ENCODE measurements around the gene NETO2. TPM values are rescaled to one million over a fixed set of nuclear protein-coding genes. Genes with fewer than 3 reads are reported as not detected.

The NETO2 gene
- polyA plus RNA-seq, 1 donor from 2014 or later: 101 TPM

DNA sequence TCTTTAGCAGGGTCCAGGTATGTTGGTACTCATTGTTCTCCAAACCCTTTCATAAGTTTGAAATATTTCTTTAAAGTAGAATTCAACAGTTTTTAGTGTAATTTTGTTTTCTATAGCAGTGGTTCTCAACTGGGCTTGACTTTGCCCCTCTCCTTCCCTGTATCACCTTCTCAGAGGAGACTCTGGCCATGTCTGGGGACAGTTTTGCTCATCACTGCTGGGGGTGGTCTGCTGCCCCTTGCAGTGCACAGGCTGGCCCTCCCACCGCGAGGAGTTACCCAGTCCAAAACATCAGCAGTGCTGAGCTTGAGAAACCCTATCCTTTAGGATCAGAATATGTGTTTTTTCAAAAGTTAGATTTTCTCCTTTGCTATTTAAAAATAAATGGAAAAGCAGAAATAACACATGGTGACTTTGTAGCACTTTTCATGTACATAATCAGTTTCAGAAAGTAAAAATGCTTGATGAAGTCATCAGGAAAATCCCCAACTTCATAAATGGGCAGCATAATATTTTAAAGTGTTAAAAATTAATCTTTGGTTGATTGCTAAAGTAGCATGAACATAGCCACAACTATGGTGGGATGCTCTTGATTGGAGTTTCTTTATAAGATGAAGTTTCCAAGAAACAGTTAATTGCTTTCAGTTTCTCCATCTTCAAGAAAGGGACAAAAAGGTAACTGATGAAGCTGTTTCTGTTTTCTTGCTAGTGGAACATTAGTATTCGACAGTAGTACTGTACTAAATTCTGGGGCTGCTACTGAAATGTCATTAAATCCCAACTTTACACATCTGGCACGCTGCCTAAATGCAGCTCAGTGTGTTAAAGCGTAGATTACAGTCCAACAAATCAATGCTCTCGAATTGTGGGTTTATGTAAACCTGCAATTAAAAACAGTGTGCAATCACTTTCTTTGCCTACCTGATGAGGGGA, 70.3 kb downstream of the NETO2 start:
- no peak overlapping the region for H3K4me2 ChIP-seq (ENCODE audit: low read length)
- no peak overlapping the region for H3K27ac ChIP-seq (ENCODE audit: low read length)
- no peak overlapping the region for H2AFZ ChIP-seq (ENCODE audit: low read depth, low read length)

GRCh38 chr16:47072158-47072557, 71.6 kb downstream of the NETO2 start:
- Histone ChIP-seq H3K27me3 (ENCODE audit: insufficient read depth, low read depth, low read length) (no peaks in the 10 kb centered on the region), H3K79me2 (replicated peaks; ENCODE audit: insufficient read depth, low read length) (no peaks in the 10 kb centered on the region), H3K4me3 (ENCODE audit: low read length) (no peak overlapping the region), H3F3A (ENCODE audit: insufficient read depth, low read length, poor library complexity, severe bottlenecking) (no peaks in the 10 kb centered on the region), H3K9me2 (ENCODE audit: insufficient read depth, low read length) (no peaks in the 10 kb centered on the region), H3K36me3 (ENCODE audit: insufficient read depth, low read length) (no peaks in the 10 kb centered on the region), H3K9me3 (ENCODE audit: low read length) (no peaks in the 10 kb centered on the region), H3K27ac (ENCODE audit: low read length) (no peak overlapping the region), H4K20me1 (ENCODE audit: insufficient read depth) (no peaks in the 10 kb centered on the region), H3K9ac (ENCODE audit: low read length) (no peak overlapping the region), H3K4me2 (ENCODE audit: low read length) (no peak overlapping the region), H2AFZ (ENCODE audit: low read depth, low read length) (no peak overlapping the region)
- TF ChIP-seq, protein P1, sequence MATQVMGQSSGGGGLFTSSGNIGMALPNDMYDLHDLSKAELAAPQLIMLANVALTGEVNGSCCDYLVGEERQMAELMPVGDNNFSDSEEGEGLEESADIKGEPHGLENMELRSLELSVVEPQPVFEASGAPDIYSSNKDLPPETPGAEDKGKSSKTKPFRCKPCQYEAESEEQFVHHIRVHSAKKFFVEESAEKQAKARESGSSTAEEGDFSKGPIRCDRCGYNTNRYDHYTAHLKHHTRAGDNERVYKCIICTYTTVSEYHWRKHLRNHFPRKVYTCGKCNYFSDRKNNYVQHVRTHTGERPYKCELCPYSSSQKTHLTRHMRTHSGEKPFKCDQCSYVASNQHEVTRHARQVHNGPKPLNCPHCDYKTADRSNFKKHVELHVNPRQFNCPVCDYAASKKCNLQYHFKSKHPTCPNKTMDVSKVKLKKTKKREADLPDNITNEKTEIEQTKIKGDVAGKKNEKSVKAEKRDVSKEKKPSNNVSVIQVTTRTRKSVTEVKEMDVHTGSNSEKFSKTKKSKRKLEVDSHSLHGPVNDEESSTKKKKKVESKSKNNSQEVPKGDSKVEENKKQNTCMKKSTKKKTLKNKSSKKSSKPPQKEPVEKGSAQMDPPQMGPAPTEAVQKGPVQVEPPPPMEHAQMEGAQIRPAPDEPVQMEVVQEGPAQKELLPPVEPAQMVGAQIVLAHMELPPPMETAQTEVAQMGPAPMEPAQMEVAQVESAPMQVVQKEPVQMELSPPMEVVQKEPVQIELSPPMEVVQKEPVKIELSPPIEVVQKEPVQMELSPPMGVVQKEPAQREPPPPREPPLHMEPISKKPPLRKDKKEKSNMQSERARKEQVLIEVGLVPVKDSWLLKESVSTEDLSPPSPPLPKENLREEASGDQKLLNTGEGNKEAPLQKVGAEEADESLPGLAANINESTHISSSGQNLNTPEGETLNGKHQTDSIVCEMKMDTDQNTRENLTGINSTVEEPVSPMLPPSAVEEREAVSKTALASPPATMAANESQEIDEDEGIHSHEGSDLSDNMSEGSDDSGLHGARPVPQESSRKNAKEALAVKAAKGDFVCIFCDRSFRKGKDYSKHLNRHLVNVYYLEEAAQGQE (IDR thresholded peaks at IDR 0.05; ENCODE audit: borderline replicate concordance): no peak
- TF ChIP-seq RAD21 (conservative IDR thresholded peaks at IDR 0.05) (no peak), MXI1 (conservative IDR thresholded peaks at IDR 0.05; ENCODE audit: poor library complexity, severe bottlenecking) (no peak)

More for the DNA sequence above, 70.3 kb downstream of the NETO2 start:
- H4K20me1 ChIP-seq (ENCODE audit: insufficient read depth): no peaks in the 10 kb centered on the region
- H3K36me3 ChIP-seq (ENCODE audit: insufficient read depth, low read length): no peaks in the 10 kb centered on the region
- no peaks in the 10 kb centered on the region for H3K27me3 ChIP-seq (ENCODE audit: insufficient read depth, low read depth, low read length)
- no peaks in the 10 kb centered on the region for H3F3A ChIP-seq (ENCODE audit: insufficient read depth, low read length, poor library complexity, severe bottlenecking)
- TF ChIP-seq, protein P1 (IDR thresholded peaks at IDR 0.05; ENCODE audit: borderline replicate concordance): no peak
- no peak for TF ChIP-seq EZH2 (IDR thresholded peaks at IDR 0.05; ENCODE audit: borderline replicate concordance, insufficient read depth, low read length, poor library complexity, severe bottlenecking)
- no peak for TF ChIP-seq EP300 (conservative IDR thresholded peaks at IDR 0.05; ENCODE audit: poor library complexity, severe bottlenecking)
- TF ChIP-seq SMC3 (conservative IDR thresholded peaks at IDR 0.05; ENCODE audit: poor library complexity): no peak
- TF ChIP-seq, protein P2, sequence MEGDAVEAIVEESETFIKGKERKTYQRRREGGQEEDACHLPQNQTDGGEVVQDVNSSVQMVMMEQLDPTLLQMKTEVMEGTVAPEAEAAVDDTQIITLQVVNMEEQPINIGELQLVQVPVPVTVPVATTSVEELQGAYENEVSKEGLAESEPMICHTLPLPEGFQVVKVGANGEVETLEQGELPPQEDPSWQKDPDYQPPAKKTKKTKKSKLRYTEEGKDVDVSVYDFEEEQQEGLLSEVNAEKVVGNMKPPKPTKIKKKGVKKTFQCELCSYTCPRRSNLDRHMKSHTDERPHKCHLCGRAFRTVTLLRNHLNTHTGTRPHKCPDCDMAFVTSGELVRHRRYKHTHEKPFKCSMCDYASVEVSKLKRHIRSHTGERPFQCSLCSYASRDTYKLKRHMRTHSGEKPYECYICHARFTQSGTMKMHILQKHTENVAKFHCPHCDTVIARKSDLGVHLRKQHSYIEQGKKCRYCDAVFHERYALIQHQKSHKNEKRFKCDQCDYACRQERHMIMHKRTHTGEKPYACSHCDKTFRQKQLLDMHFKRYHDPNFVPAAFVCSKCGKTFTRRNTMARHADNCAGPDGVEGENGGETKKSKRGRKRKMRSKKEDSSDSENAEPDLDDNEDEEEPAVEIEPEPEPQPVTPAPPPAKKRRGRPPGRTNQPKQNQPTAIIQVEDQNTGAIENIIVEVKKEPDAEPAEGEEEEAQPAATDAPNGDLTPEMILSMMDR (IDR thresholded peaks at IDR 0.05; ENCODE audit: poor library complexity, severe bottlenecking): no peak
- TF ChIP-seq RAD21 (conservative IDR thresholded peaks at IDR 0.05): no peak
- TF ChIP-seq POLR2AphosphoS5 (IDR thresholded peaks at IDR 0.05): no peak
- no peak for TF ChIP-seq MXI1 (conservative IDR thresholded peaks at IDR 0.05; ENCODE audit: poor library complexity, severe bottlenecking)
- no peak for TF ChIP-seq TAF1 (IDR thresholded peaks at IDR 0.05; ENCODE audit: low read depth)
- H3K4me3 ChIP-seq (ENCODE audit: low read length): no peak overlapping the region
- H3K9me3 ChIP-seq (ENCODE audit: low read length): no peaks in the 10 kb centered on the region
- H3K79me2 ChIP-seq (replicated peaks; ENCODE audit: insufficient read depth, low read length): no peaks in the 10 kb centered on the region
- H3K9me2 ChIP-seq (ENCODE audit: insufficient read depth, low read length): no peaks in the 10 kb centered on the region
- no peak overlapping the region for H3K9ac ChIP-seq (ENCODE audit: low read length)

Data from neural cell (in vitro differentiated cells).